ENCODE measurements around the gene TRIM40.
"Not testable (repeated sequence)": the region's sequence is repeated elsewhere in the genome, so short reads cannot be mapped to it uniquely, and the experiment has no call there.

Gene TRIM40

DNA sequence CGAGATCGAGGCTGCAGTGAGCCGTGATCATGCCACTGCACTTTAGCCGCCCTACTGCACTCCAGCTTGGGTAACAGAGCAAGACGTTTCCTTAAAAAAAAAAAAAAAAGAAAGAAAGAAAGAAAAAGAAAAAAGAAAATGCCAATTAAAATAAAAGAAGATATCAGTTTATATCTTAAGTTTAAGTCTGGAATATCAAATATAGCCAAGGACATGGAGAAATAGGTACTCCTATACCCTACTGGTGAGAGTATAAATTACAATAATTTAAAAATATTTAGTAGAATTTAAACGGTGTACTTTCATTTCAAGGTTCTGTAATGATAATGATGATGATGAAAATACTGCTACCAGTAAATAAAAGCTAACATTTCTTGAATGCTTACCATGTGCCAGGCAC, 19.2 kb upstream of the TRIM40 start:
- Histone ChIP-seq H3K4me3 (ENCODE audit: low read length) (no peak overlapping the region), H3K9me3 (ENCODE audit: control insufficient read depth, insufficient read depth, low read length) (no peaks in the 10 kb centered on the region), H3K4me1 (ENCODE audit: control insufficient read depth, insufficient read depth, low read length) (no peaks in the 10 kb centered on the region), H3K27me3 (ENCODE audit: control insufficient read depth, insufficient read depth, low read length) (no peaks in the 10 kb centered on the region; the same call in 1 of the 2 replicates), H3K27ac (ENCODE audit: low read length) (no peak overlapping the region), H3K36me3 (ENCODE audit: control insufficient read depth, insufficient read depth, low read length) (no peaks in the 10 kb centered on the region)
- WGBS (ENCODE audit: insufficient coverage, insufficient read length), result no CpG with 5 or more reads among the region's 6 CpGs
- DNase-seq (ENCODE audit: low read depth, low spot score), result no peak

DNA sequence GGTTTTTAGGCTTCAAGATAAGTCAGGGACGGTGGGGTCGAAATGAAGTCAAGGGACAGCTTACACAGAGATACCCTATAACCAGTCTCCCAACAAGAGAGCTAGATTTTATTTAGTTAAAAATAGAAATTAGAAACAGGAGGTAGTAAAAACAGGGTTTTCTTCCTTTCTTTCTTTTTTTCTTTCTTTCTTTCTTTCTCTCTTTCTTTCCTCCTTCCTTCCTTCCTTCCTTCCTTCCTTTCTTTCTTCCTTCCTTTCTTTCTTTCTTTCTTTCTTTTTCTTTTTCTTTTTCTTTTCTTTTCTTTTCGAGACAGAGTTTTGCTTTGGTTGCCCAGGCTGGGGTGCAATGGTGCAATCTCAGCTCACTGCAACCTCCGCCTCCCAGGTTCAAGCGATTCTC, 17.2 kb upstream of the TRIM40 start:
- H3K27ac ChIP-seq (ENCODE audit: low read length); H3K4me1 ChIP-seq (ENCODE audit: control insufficient read depth, insufficient read depth, low read length); H3K36me3 ChIP-seq (ENCODE audit: control insufficient read depth, insufficient read depth, low read length); H3K4me3 ChIP-seq (ENCODE audit: low read length); H3K27me3 ChIP-seq (ENCODE audit: control insufficient read depth, insufficient read depth, low read length); H3K9me3 ChIP-seq (ENCODE audit: control insufficient read depth, insufficient read depth, low read length); DNase-seq (ENCODE audit: low read depth, low spot score): not testable (repeated sequence)
- WGBS (ENCODE audit: insufficient coverage, insufficient read length), result no CpG with 5 or more reads among the region's 5 CpGs

DNA sequence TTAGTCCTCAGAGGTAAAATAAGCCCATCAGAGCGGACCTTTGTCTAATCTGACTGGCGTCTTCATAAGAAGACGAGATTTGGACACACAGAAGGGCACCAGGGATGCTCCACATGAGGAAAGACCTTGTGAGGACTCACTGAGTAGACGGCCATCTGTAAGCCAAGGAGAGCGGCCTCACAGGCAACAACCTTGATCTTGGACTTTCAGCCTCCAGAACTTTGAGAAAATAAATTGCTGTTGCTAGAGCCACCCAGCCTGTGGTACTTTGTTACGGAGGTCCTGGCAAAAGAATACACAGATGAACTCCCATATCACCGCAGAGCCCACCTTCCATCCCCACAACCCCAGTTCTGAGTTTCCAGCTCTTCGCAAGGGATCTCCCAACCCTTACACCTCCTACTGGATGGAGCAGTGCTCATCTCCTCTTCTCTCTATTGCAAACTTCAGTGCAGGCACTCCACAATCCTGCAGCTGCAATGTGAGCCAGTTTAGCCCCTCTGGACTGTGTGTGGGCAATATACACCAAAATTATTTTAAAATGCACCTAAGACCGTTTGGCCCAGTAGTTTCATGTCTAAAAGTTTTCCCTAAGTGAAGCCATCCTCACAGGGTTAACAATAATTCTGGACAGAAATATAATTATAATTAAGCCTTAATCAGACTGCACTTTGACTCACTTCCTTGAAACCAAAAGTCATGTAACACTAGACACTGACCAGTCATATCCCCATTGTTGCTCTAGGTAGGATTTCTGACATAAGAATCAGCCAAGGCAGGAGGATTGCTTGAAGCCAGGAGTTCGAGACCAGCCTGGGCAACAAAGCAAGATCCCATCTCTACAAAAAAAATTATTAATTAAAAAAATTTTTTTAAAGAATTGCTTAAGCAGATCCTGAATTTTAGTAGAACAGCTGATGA, 14.2 kb upstream of the TRIM40 start:
- Histone ChIP-seq H3K4me3 (ENCODE audit: low read length) (no peak overlapping the region), H3K36me3 (ENCODE audit: control insufficient read depth, insufficient read depth, low read length) (no peaks in the 10 kb centered on the region), H3K4me1 (ENCODE audit: control insufficient read depth, insufficient read depth, low read length) (no peaks in the 10 kb centered on the region), H3K27me3 (ENCODE audit: control insufficient read depth, insufficient read depth, low read length) (peaks cover 8% of the 10 kb centered on the region; the same call in 1 of the 2 replicates), H3K27ac (ENCODE audit: low read length) (no peak overlapping the region), H3K9me3 (ENCODE audit: control insufficient read depth, insufficient read depth, low read length) (no peaks in the 10 kb centered on the region)
- no CpG with 5 or more reads among the region's 10 CpGs for WGBS (ENCODE audit: insufficient coverage, insufficient read length)
- DNase-seq (ENCODE audit: low read depth, low spot score), result no peak

- Histone ChIP-seq H3K36me3 (ENCODE audit: control insufficient read depth, insufficient read depth, low read length) (no peaks in the 10 kb centered on the region), H3K4me3 (ENCODE audit: low read length) (no peak overlapping the region), H3K27ac (ENCODE audit: low read length) (no peak overlapping the region), H3K4me1 (ENCODE audit: control insufficient read depth, insufficient read depth, low read length) (no peaks in the 10 kb centered on the region), H3K27me3 (ENCODE audit: control insufficient read depth, insufficient read depth, low read length) (peaks cover 12% of the 10 kb centered on the region), H3K9me3 (ENCODE audit: control insufficient read depth, insufficient read depth, low read length) (no peaks in the 10 kb centered on the region)
- DNase-seq (ENCODE audit: low read depth, low spot score), result no peak
- WGBS (ENCODE audit: insufficient coverage, insufficient read length), result no CpG with 5 or more reads among the region's 2 CpGs
Observed at GRCh38 chr6:30122515-30122914, 13.4 kb upstream of the TRIM40 start.

DNA sequence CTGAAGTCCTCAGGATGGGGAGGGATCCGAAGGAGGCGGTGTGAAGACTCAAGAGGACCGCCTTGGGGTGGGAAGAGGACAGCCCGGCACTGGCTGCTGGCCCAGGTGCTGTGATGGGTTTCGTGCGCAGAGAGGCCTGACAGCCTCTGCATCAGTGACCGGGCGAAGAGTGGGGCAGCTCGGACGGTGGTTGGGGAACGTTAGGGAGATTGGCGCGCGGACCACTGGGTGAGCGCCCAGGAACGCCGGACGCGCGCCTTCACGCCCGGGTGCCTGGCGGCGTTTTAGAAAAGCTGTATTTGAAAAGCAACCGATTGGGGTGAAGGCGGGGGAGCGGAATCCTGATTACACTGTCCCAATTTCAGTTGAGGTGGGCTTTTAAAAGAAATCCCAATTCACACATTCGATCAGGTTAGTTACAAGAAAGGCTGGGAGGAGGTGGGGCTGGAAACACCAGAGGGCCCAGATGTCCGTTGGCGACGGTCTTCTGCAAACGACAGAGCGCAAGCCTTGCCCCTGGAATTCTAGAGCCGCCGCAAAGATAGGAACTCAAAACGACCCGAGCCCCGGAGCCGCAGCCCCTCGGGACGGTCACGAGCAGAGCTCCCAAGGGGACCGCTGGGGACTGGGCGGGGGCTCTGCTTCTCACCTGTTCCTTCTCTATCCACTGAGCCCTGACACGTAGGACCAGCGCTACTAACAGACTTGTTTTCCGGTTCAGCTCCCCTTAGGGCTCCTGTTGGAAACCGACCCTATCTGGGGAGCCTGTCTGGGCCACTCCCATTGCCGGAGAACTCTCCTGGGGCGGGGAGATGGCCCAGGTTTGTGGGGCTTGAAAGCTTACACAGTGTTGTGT, 8.5 kb upstream of the TRIM40 start:
- Histone ChIP-seq H3K4me1 (ENCODE audit: control insufficient read depth, insufficient read depth, low read length) (no peaks in the 10 kb centered on the region), H3K27me3 (ENCODE audit: control insufficient read depth, insufficient read depth, low read length) (peaks cover 29% of the 10 kb centered on the region), H3K27ac (ENCODE audit: low read length) (no peak overlapping the region), H3K9me3 (ENCODE audit: control insufficient read depth, insufficient read depth, low read length) (no peaks in the 10 kb centered on the region), H3K4me3 (ENCODE audit: low read length) (peak overlapping the region; percentile 39; the same call in 1 of the 2 replicates), H3K36me3 (ENCODE audit: control insufficient read depth, insufficient read depth, low read length) (no peaks in the 10 kb centered on the region)
- WGBS (ENCODE audit: insufficient coverage, insufficient read length), result no CpG with 5 or more reads among the region's 50 CpGs
- no peak for DNase-seq (ENCODE audit: low read depth, low spot score)

- no CpG with 5 or more reads among the region's 10 CpGs for WGBS (ENCODE audit: insufficient coverage, insufficient read length)
- Histone ChIP-seq H3K4me3 (ENCODE audit: low read length) (no peak overlapping the region), H3K27ac (ENCODE audit: low read length) (no peak overlapping the region), H3K9me3 (ENCODE audit: control insufficient read depth, insufficient read depth, low read length) (no peaks in the 10 kb centered on the region), H3K27me3 (ENCODE audit: control insufficient read depth, insufficient read depth, low read length) (peaks cover 27% of the 10 kb centered on the region), H3K36me3 (ENCODE audit: control insufficient read depth, insufficient read depth, low read length) (no peaks in the 10 kb centered on the region), H3K4me1 (ENCODE audit: control insufficient read depth, insufficient read depth, low read length) (no peaks in the 10 kb centered on the region)
- no peak for DNase-seq (ENCODE audit: low read depth, low spot score)
Observed at GRCh38 chr6:30129265-30130178, 6.4 kb upstream of the TRIM40 start.

GRCh38 chr6:30130179-30130679, 5.7 kb upstream of the TRIM40 start:
- no peaks in the 10 kb centered on the region for H3K36me3 ChIP-seq (ENCODE audit: control insufficient read depth, insufficient read depth, low read length)
- H3K4me1 ChIP-seq (ENCODE audit: control insufficient read depth, insufficient read depth, low read length), result no peaks in the 10 kb centered on the region
- no peaks in the 10 kb centered on the region for H3K9me3 ChIP-seq (ENCODE audit: control insufficient read depth, insufficient read depth, low read length)
- no peak for DNase-seq (ENCODE audit: low read depth, low spot score)
- no peak overlapping the region for H3K4me3 ChIP-seq (ENCODE audit: low read length)
- no CpG with 5 or more reads among the region's 4 CpGs for WGBS (ENCODE audit: insufficient coverage, insufficient read length)
- no peak overlapping the region for H3K27ac ChIP-seq (ENCODE audit: low read length)
- peaks cover 27% of the 10 kb centered on the region for H3K27me3 ChIP-seq (ENCODE audit: control insufficient read depth, insufficient read depth, low read length)

GRCh38 chr6:30130887-30131862, 4.8 kb upstream of the TRIM40 start:
- H3K9me3 ChIP-seq (ENCODE audit: control insufficient read depth, insufficient read depth, low read length), result no peaks in the 10 kb centered on the region
- no peak overlapping the region for H3K27ac ChIP-seq (ENCODE audit: low read length)
- WGBS (ENCODE audit: insufficient coverage, insufficient read length), result no CpG with 5 or more reads among the region's 16 CpGs
- peak; percentile 73 for DNase-seq (ENCODE audit: low read depth, low spot score)
- no peaks in the 10 kb centered on the region for H3K36me3 ChIP-seq (ENCODE audit: control insufficient read depth, insufficient read depth, low read length)
- H3K4me1 ChIP-seq (ENCODE audit: control insufficient read depth, insufficient read depth, low read length), result no peaks in the 10 kb centered on the region
- peaks cover 26% of the 10 kb centered on the region for H3K27me3 ChIP-seq (ENCODE audit: control insufficient read depth, insufficient read depth, low read length)
- H3K4me3 ChIP-seq (ENCODE audit: low read length), result no peak overlapping the region

- Histone ChIP-seq H3K27me3 (ENCODE audit: control insufficient read depth, insufficient read depth, low read length) (peaks cover 18% of the 10 kb centered on the region), H3K36me3 (ENCODE audit: control insufficient read depth, insufficient read depth, low read length) (no peaks in the 10 kb centered on the region), H3K4me3 (ENCODE audit: low read length) (no peak overlapping the region), H3K4me1 (ENCODE audit: control insufficient read depth, insufficient read depth, low read length) (no peaks in the 10 kb centered on the region), H3K27ac (ENCODE audit: low read length) (no peak overlapping the region), H3K9me3 (ENCODE audit: control insufficient read depth, insufficient read depth, low read length) (no peaks in the 10 kb centered on the region)
- WGBS (ENCODE audit: insufficient coverage, insufficient read length), result no CpG with 5 or more reads among the region's 2 CpGs
- DNase-seq (ENCODE audit: low read depth, low spot score), result no peak
Observed at GRCh38 chr6:30131947-30132497, 3.9 kb upstream of the TRIM40 start.

All from iPS DF 6.9 (cell line).